Stimulated activated CD8-positive, alpha-beta memory T cell treated with anti-CD3 and anti-CD28 coated beads, Interleukin-12 subunit alpha, Interleukin-12 subunit beta, amount 100 ng/mL, for 24 hours (primary cell): Measurements from ENCODE around the gene IRF3.
"Not testable (repeated sequence)": the region's sequence is repeated elsewhere in the genome, so short reads cannot be mapped to it uniquely, and the experiment has no call there.

ENCODE experiments used
- DNase-seq: peaks from one replicate; pipeline ENCODE4 v3.0.0-alpha.2; 2020; ENCODE audit errors: extremely low read depth

Gene IRF3

GRCh38 chr19:49646586-49646985, 19.1 kb downstream of the IRF3 start:
- no peak for DNase-seq

GRCh38 chr19:49645995-49646394, 19.7 kb downstream of the IRF3 start:
- no peak for DNase-seq

GRCh38 chr19:49645592-49645991, 20.1 kb downstream of the IRF3 start:
- no peak for DNase-seq

GRCh38 chr19:49643466-49643865, 22.2 kb downstream of the IRF3 start:
- no peak for DNase-seq

GRCh38 chr19:49642492-49643035, 23.1 kb downstream of the IRF3 start:
- DNase-seq, result no peak

- DNase-seq, result peak; percentile 97
These were observed 23.8 kb downstream of the IRF3 start, which contains the start of gene SCAF1 for GRCh38 chr19:49641688-49642491. SCAF1 (plus strand) TSS chr19:49642209; CDS start chr19:49645027, 2,818 bp downstream.

GRCh38 chr19:49640113-49640898, 25.4 kb downstream of the IRF3 start, which contains the start of gene RRAS:
RRAS (minus strand) TSS chr19:49640143; CDS start chr19:49640098, 45 bp downstream.
- peak; percentile 100 for DNase-seq

GRCh38 chr19:49639401-49640112, 26.1 kb downstream of the IRF3 start:
- no peak for DNase-seq

- no peak for DNase-seq
These were observed 27.6 kb downstream of the IRF3 start for GRCh38 chr19:49637821-49638738.

GRCh38 chr19:49636233-49636932, 29.3 kb downstream of the IRF3 start:
- DNase-seq, result no peak

GRCh38 chr19:49635530-49636232, 30.0 kb downstream of the IRF3 start:
- DNase-seq, result no peak

- not testable (repeated sequence) for DNase-seq
These were observed 32.4 kb downstream of the IRF3 start for GRCh38 chr19:49633273-49633672.

- DNase-seq, result no peak
These were observed 33.1 kb downstream of the IRF3 start for GRCh38 chr19:49632576-49632975.

GRCh38 chr19:49631610-49632192, 34.0 kb downstream of the IRF3 start:
- DNase-seq, result no peak

- DNase-seq, result no peak
These were observed 34.6 kb downstream of the IRF3 start for GRCh38 chr19:49631014-49631588.

GRCh38 chr19:49629659-49630058, 36.0 kb downstream of the IRF3 start:
- no peak for DNase-seq

GRCh38 chr19:49626226-49626625, 39.4 kb downstream of the IRF3 start:
- DNase-seq, result no peak
